B cell (primary cell): ENCODE data around the gene MRPL36. TPM values are rescaled to one million over a fixed set of nuclear protein-coding genes. Genes with fewer than 3 reads are reported as not detected.

Experiments used
- ATAC-seq: fragments of 200-7000 bp; cut with Tn5 transposase; one replicate; pipeline ENCODE4 v1.10.0; 2021; ENCODE audit warnings: low read depth, mild to moderate bottlenecking, moderate number of reproducible peaks, moderate library complexity
- CTCF ChIA-PET: fragments of 350-600 bp; sonication (Branson Sonifier 250); formaldehyde crosslinking; loops from one replicate; lab custom pipeline; 2021; ENCODE audit warnings: antibody characterized with exemption, inconsistent platforms; lab: Charles Lee
- POLR2A ChIA-PET: fragments of 350-600 bp; sonication (Branson Sonifier 250); formaldehyde crosslinking; loops from one replicate; lab custom pipeline; 2021; ENCODE audit warnings: antibody characterized with exemption; lab: Charles Lee
- DNase-seq: peaks from one replicate; pipeline ENCODE4 v3.0.0; 2013
- H2AFZ ChIP-seq: 2 replicates; pipeline ENCODE4 v1.6.1; 2012; ENCODE audit warnings: mild to moderate bottlenecking, low read depth, low read length; ENCODE audit not compliant: insufficient read depth, poor library complexity, severe bottlenecking
- H3K27ac ChIP-seq, 2 donors: 1 replicate in 1 of 2; 2 replicates in 1 of 2; pipeline ENCODE4 v1.5.1; 2012 to 2013; ENCODE audit warnings: low read length in 2 of 2, mild to moderate bottlenecking in 2 of 2, moderate library complexity in 1 of 2
- H3K27me3 ChIP-seq, 4 experiments: fragments of 200-600 bp in 1 of 4; sonication (generic) in 1 of 4; replicated peaks in 1 of 4; 1 replicate in 2 of 4; 2 replicates in 2 of 4; pipeline versions ENCODE4 v1.6.1 to v1.7.0; 2013 to 2016; ENCODE audit warnings: low read length in 3 of 4, mild to moderate bottlenecking in 2 of 4, mixed read lengths in 1 of 4, moderate library complexity in 1 of 4; ENCODE audit not compliant: insufficient read depth in 4 of 4, control insufficient read depth in 3 of 4; ENCODE audit errors: control extremely low read depth in 1 of 4
- H3K36me3 ChIP-seq, 2 experiments: replicated peaks in 1 of 2; 1 replicate in 1 of 2; 2 replicates in 1 of 2; pipeline versions ENCODE4 v1.6.1 to v1.7.1; 2013; ENCODE audit warnings: low read length in 1 of 2; ENCODE audit not compliant: insufficient read depth in 2 of 2, control insufficient read depth in 1 of 2; ENCODE audit errors: control extremely low read depth in 1 of 2, extremely low read depth in 1 of 2
- H3K4me1 ChIP-seq, 2 donors: fragments of 200-600 bp in 1 of 2; sonication (generic) in 1 of 2; 1 replicate in 1 of 2; 2 replicates in 1 of 2; pipeline versions ENCODE4 v1.5.1 to v1.6.1; 2013 to 2017; ENCODE audit warnings: low read length in 2 of 2; ENCODE audit not compliant: control insufficient read depth in 2 of 2, insufficient read depth in 2 of 2
- H3K4me2 ChIP-seq: replicated peaks from 2 replicates; pipeline ENCODE3; 2012; ENCODE audit warnings: mild to moderate bottlenecking, low read depth, low read length; ENCODE audit not compliant: poor library complexity, severe bottlenecking
- H3K4me3 ChIP-seq, 5 experiments: fragments of 200-600 bp in 1 of 5; sonication (generic) in 1 of 5; 1 replicate in 3 of 5; 2 replicates in 2 of 5; pipeline versions ENCODE4 v1.5.1 to v1.7.0; 2011 to 2016; ENCODE audit warnings: low read length in 4 of 5, mild to moderate bottlenecking in 4 of 5, low read depth in 2 of 5, control low read depth in 1 of 5, moderate library complexity in 1 of 5; ENCODE audit not compliant: insufficient read depth in 1 of 5; ENCODE audit errors: control extremely low read depth in 1 of 5, extremely low read depth in 1 of 5
- H3K79me2 ChIP-seq: fragments of 200-600 bp; sonication (generic); one replicate; pipeline ENCODE4 v1.6.0; 2016; ENCODE audit warnings: low read length; ENCODE audit not compliant: control insufficient read depth, insufficient read depth
- H3K9ac ChIP-seq: fragments of 200-600 bp; sonication (generic); 2 replicates; pipeline ENCODE4 v1.6.1; 2017; ENCODE audit warnings: mild to moderate bottlenecking, low read length, moderate library complexity
- H3K9me3 ChIP-seq, 3 donors: one replicate each; pipeline versions ENCODE4 v1.6.1 to v1.7.1; 2013; ENCODE audit warnings: low read length in 2 of 3; ENCODE audit not compliant: control insufficient read depth in 2 of 3, insufficient read depth in 1 of 3; ENCODE audit errors: control extremely low read depth in 1 of 3
- H4K20me1 ChIP-seq: 2 replicates; pipeline ENCODE4 v1.6.0; 2012; ENCODE audit warnings: mild to moderate bottlenecking, low read length; ENCODE audit not compliant: insufficient read depth, control insufficient read depth, poor library complexity, severe bottlenecking
- H3K27ac Mint-ChIP-seq: one replicate; pipeline ENCODE4 v1.8.0; 2021; ENCODE audit warnings: mixed read lengths
- H3K27me3 Mint-ChIP-seq: one replicate; pipeline ENCODE4 v1.8.0; 2021; ENCODE audit warnings: mixed read lengths
- H3K4me1 Mint-ChIP-seq: one replicate; pipeline ENCODE4 v1.8.0; 2021; ENCODE audit warnings: mixed read lengths
- H3K4me3 Mint-ChIP-seq: one replicate; pipeline ENCODE4 v1.8.0; 2021; ENCODE audit warnings: mixed read lengths
- H3K9me3 Mint-ChIP-seq: one replicate; pipeline ENCODE4 v1.8.0; 2022; ENCODE audit warnings: mixed read lengths; ENCODE audit not compliant: insufficient read depth
- EZH2 ChIP-seq: IDR thresholded peaks from 2 replicates; pipeline ENCODE4 v1.6.1; 2012; ENCODE audit warnings: borderline replicate concordance, low read depth, mild to moderate bottlenecking, moderate library complexity, low read length; ENCODE audit not compliant: insufficient read depth, poor library complexity, severe bottlenecking
- WGBS: methylation state at CpG from one replicate; pipeline ENCODE4 v1.1.5; 2013; ENCODE audit warnings: missing lambda C conversion rate; ENCODE audit not compliant: insufficient coverage; 5-methylcytosine and 5-hydroxymethylcytosine counted together
- intact Hi-C: fragments of 100-400 bp; cut with micrococcal nuclease; formaldehyde crosslinking; loops from one replicate; pipeline ENCODE4 v1.10.0; 2022
- polyA plus RNA-seq: library from polyadenylated mRNA; depleted of rRNA; stranded (reverse); fragments of >200 nt; gene quantifications from 2 replicates; pipeline ENCODE4 v1.2.3, GENCODE V29; 2012
- total RNA-seq, 2 donors: library from RNA; stranded (reverse); fragments of 120-200 nt in 1 of 2; gene quantifications; 1 replicate in 1 of 2; 2 replicates in 1 of 2; pipeline versions ENCODE4 v1.2.3 to v1.2.4, GENCODE V29; 2013 to 2022
- TF ChIP-seq, protein P1 (sequence below): fragments of 200-600 bp; IDR thresholded peaks from one replicate; pipeline ENCODE4 v1.8.0; 2022; ENCODE audit warnings: antibody characterized with exemption, mild to moderate bottlenecking

The MRPL36 gene
- total and polyA plus RNA-seq, 2 donors (not counting 1 experiment from before 2014, with no cell fraction given), result 12.5 to 25.0 TPM

DNA sequence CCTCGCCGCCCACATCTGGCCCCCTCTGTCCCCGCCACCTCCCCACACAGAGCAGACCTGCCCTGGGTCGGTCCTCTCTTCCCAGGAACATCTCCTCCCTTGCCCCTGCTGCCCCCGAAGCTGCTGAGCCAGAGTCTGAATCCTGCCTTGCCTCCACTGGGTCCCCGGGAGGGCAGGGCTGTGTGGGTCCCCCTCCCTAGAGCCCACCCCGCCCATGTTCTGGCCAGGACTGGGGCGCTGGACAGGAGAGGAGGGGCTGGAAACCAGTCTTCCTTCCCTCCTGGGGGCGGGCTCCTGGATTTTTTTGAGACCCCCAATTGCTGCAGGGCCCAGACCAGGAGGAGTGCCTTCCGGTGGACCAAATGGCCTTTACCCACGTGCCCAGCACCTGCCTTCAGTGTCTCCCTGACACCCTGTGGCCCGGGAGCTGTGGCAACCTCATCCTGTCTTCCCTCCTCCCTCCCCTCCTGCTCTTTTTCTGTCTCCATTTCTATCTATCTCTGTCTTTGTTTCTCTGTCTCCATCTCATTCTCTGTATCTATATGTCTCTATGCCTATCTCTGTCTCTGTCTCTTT is 12.1 kb downstream of the MRPL36 start:
- no peak overlapping the region for H3K4me3 Mint-ChIP-seq
- Histone ChIP-seq H3K9me3 (peaks cover 0 to 3% (median 0%) of the 10 kb centered on the region in 3 donors), H3K9ac (no peak overlapping the region), H3K27me3 (peaks cover 0 to 8% (median 0%) of the 10 kb centered on the region in 4 experiments), H2AFZ (no peak overlapping the region), H4K20me1 (no peaks in the 10 kb centered on the region), H3K4me3 (no peak overlapping the region), H3K4me1 (peaks cover 5 to 12% of the 10 kb centered on the region in 2 donors), H3K79me2 (no peaks in the 10 kb centered on the region), H3K36me3 (no peaks in the 10 kb centered on the region), H3K27ac (no peak overlapping the region), H3K4me2 (no peak overlapping the region)
- DNase-seq (no peak), ATAC-seq (no peak)
- TF ChIP-seq, protein P1, sequence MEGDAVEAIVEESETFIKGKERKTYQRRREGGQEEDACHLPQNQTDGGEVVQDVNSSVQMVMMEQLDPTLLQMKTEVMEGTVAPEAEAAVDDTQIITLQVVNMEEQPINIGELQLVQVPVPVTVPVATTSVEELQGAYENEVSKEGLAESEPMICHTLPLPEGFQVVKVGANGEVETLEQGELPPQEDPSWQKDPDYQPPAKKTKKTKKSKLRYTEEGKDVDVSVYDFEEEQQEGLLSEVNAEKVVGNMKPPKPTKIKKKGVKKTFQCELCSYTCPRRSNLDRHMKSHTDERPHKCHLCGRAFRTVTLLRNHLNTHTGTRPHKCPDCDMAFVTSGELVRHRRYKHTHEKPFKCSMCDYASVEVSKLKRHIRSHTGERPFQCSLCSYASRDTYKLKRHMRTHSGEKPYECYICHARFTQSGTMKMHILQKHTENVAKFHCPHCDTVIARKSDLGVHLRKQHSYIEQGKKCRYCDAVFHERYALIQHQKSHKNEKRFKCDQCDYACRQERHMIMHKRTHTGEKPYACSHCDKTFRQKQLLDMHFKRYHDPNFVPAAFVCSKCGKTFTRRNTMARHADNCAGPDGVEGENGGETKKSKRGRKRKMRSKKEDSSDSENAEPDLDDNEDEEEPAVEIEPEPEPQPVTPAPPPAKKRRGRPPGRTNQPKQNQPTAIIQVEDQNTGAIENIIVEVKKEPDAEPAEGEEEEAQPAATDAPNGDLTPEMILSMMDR, result no peak
- TF ChIP-seq EZH2, result no peak
- intact Hi-C loops, result no loop called here
- POLR2A ChIA-PET, result no interaction called here
- H3K27ac Mint-ChIP-seq, result no peak overlapping the region
- CTCF ChIA-PET, result no interaction called here
- WGBS, result 91% methylated on average over 10 of the region's 12 CpGs
- peaks cover 15% of the 10 kb centered on the region for H3K4me1 Mint-ChIP-seq
- H3K27me3 Mint-ChIP-seq, result peaks cover 13% of the 10 kb centered on the region
- no peaks in the 10 kb centered on the region for H3K9me3 Mint-ChIP-seq

DNA sequence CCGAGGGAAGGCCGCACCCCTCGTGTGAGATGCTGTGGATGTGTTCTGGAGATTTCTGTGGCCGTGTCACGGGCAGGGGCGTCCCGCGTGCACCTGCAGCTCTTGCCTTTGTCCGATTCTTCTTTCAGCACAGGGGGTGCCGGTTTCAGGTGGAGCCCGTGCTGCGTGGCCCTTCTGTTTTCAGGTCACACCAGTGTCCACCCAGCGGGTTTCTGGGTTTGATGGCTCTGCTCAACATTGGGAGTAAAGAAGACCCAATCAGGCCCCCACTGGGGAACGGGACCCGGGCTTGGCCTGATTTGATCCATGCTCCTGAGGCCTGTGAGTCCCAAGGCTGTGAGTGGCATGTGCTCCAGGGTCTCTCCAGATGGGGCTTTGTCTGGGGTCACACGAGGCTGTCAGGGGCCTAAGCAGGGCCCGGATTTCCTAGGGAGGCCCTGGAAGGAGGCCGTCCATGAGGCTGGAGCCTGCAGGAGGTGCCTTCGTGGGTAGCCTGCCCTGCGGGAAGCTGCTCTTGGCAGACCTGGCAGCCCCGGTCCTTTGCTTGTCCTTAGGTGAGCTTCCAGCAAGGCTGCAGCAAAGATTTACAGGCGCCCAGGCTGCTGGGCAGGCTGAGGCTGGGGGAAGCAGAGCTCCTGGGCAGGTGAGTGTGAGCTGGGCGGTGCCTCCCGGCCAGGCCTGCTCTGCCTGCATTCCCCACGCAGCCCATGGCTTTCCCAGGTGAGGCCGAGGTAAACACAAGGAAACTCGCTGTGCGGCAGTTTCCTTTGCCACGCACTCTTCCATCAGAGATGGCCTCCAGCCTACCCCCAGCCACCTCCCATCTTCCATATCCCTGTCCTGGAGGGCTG is 12.8 kb downstream of the MRPL36 start:
- no peaks in the 10 kb centered on the region for H3K36me3 ChIP-seq
- no peak overlapping the region for H2AFZ ChIP-seq
- ChIA-PET POLR2A (no interaction called here), CTCF (no interaction called here)
- intact Hi-C loops, result no loop called here
- Mint-ChIP-seq H3K4me1 (peaks cover 17% of the 10 kb centered on the region), H3K4me3 (no peak overlapping the region), H3K27me3 (peaks cover 17% of the 10 kb centered on the region), H3K27ac (no peak overlapping the region), H3K9me3 (no peaks in the 10 kb centered on the region)
- TF ChIP-seq, protein P1, result no peak
- no peak for TF ChIP-seq EZH2
- H3K9me3 ChIP-seq, result peaks cover 0 to 5% (median 0%) of the 10 kb centered on the region in 3 donors
- no peak overlapping the region for H3K4me2 ChIP-seq
- no peak overlapping the region for H3K9ac ChIP-seq
- WGBS, result 96% methylated on average over 29 of the region's 29 CpGs
- H3K4me3 ChIP-seq, result no peak overlapping the region
- no peak for ATAC-seq
- no peaks in the 10 kb centered on the region for H3K79me2 ChIP-seq
- no peak for DNase-seq
- no peaks in the 10 kb centered on the region for H4K20me1 ChIP-seq
- peaks cover 10 to 17% of the 10 kb centered on the region in 2 donors for H3K4me1 ChIP-seq
- no peak overlapping the region for H3K27ac ChIP-seq
- peaks cover 0 to 8% (median 0%) of the 10 kb centered on the region in 4 experiments for H3K27me3 ChIP-seq
